Tongue (tissue), 2 donors: Measurements from ENCODE around the gene MRGPRX3. TPM values are rescaled to one million over a fixed set of nuclear protein-coding genes. Genes with fewer than 3 reads are reported as not detected.
"Not testable (repeated sequence)": the region's sequence is repeated elsewhere in the genome, so short reads cannot be mapped to it uniquely, and the experiment has no call there.

Source experiments
- DNase-seq: peaks from one replicate; pipeline ENCODE4 v3.0.0-alpha.2; 2015
- total RNA-seq: library from RNA; depleted of rRNA; stranded (reverse); fragments of >200 nt; gene quantifications from one replicate; pipeline ENCODE4 v1.2.3, GENCODE V29; 2014

MRGPRX3 gene
- 0.51 TPM for total RNA-seq

DNA sequence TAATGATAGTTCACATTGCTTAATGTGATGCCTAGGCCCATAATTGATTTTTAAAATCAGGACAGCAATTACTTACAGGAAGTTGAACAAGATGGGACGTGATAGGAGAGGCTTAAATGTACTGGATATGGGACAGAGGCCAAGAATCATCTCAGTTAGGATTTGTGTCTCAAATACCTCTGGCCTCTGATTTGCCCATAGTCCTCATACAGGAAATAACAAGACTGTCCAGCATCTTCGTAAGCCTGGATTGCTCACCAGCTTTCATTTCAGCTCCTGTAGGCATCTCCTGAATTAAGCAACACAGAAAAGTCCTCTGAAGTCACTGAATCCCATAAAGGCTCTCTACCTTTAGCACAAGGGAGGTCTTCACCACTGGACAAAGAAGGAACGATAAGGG lies at the start of gene MRGPRX3:
TSS of gene MRGPRX3 (plus strand) at position 231 of the 400 bp plus-strand sequence. CDS start 4,632 bp downstream, outside the sequence.
- no peak for DNase-seq

DNA sequence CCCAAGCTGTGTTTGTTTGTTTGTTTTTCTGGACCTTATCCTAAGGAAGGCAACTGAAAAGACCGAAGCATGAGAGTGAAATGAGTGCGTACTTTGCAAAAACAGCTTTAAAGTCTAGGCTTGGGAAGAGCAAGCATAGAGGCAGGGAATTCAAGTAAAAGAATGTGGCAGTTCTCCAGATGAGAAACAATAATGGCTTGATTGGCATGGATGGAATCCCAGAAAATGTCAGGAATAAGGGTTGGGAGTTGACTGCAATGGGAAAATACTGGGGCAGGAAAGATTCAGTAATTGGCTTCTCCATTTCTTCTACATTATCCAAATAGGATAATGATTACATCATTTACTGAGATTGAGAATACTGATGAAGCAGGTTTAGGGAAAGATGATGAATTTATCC lies 44.0 kb upstream of the MRGPRX3 start:
- DNase-seq, result no peak

DNA sequence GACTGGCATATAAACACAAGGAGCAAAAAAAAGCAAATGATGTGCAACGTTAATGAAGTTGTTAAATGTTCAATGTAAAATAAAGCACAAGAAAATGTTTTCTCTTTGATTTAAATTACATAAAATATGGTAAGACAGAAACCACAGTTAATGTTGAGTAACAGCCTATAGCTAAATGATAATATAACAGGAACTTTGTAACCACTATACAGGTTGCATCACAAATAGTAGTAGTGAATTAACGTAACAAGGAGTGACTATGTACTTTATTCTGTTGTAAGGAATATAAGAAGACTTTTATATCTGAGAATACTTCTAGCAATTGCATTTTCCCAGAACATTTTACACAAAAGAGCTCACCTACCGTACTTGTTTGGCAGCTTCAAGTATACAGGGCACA lies 43.4 kb upstream of the MRGPRX3 start:
- no peak for DNase-seq

DNA sequence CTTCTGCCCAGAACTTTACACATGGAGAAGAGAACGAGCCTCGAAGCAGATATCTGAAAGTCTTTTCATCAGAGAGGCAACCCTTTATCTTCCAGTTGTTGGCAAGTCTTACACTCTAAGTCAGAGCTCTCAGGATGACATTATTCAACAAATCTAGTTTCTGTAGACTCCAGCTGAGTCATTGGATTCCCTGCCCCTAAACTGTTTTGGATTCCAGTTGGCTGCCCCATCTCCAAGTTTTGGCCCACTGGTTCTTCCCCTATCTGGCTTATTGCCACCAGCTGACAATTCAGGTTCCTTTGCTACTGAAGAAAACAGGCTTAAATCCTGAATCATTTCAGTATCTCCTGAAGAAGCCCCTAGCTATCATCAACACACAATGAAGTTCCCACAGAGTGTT lies 40.6 kb upstream of the MRGPRX3 start:
- no peak for DNase-seq

DNA sequence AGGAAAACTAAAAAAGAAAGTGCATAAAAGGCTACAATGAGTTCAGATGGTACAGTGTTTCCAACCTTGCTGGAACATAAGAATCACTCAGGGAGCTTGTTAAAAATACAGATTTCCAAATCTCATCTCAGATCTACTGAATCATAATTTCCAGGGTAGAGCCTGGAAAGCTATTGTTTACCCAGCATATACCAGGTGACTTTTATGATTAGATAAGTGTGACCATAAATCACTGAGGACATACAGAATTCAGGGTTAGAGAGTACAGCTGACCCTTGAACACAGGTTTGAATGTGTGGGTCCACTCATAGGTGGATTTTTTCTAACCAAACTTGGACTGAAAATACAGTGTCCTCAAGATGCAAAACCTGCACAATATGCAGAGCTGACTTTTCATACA lies 38.4 kb upstream of the MRGPRX3 start:
- DNase-seq, result no peak

DNA sequence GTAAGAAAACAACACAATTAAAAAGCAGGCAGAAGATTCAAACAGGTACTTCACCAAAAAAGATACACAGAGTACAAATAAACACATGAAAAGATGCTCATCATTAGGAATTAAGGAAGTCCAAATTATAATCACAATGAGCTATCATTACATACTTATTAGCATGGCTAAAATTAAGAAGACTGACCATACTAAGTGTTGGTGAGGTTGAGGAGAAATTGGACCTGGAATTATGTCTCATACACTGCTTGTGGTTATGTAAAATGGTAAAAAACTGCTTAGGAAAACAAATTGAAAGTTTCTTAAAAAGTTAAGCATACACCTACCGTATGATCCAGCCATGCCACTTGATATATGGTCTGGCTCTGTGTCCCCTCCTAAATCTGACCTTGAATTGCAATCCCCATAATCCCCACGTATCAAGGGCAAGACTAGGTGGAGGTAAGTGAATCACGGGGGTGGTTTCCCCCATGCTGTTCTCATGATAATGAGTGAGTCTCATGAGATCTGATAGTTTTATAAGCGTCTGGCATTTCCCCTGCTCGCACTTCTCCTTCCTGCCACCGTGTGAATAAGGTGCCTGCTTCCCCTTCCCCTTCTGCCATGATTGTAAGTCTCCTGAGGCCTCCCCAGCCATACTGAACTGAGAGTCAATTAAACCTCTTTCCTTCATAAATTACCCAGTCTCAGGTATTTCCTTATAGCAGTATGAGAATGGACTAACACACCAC lies 31.3 kb upstream of the MRGPRX3 start:
- DNase-seq, result no peak

DNA sequence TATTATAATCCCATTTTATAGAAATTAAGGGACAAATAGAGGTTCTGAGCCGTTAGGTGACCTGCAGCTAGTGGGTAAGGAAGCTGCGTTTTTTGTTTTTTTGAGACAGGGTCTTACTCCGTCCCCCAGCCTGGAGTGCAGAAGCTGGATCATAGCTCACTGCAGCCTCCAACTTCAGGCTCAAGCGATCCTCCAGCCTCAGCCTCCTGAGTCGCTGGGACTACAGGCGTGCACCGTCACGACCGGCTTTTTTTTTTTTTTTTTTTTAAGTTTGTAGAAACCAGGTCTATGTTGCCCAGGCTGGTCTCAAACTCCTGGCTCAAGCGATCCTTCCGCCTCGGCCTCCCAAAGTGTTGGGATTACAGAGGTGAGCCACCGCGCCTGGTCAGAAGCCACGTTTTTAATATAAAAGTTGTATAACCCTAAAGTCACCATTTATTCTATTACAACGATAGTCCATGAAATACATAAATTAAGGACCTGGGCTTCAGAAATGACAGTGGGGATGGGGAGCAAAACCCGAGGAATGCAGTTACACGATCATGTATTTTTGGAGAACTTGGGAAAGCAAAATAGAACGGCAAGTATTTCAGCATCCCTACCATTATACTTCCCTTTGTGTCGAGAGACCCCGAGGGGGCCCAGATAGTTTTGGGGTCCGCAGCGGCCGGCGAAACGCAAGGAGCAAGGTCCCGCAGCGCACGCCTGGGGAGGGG lies 27.1 kb upstream of the MRGPRX3 start:
- DNase-seq, result no peak

DNA sequence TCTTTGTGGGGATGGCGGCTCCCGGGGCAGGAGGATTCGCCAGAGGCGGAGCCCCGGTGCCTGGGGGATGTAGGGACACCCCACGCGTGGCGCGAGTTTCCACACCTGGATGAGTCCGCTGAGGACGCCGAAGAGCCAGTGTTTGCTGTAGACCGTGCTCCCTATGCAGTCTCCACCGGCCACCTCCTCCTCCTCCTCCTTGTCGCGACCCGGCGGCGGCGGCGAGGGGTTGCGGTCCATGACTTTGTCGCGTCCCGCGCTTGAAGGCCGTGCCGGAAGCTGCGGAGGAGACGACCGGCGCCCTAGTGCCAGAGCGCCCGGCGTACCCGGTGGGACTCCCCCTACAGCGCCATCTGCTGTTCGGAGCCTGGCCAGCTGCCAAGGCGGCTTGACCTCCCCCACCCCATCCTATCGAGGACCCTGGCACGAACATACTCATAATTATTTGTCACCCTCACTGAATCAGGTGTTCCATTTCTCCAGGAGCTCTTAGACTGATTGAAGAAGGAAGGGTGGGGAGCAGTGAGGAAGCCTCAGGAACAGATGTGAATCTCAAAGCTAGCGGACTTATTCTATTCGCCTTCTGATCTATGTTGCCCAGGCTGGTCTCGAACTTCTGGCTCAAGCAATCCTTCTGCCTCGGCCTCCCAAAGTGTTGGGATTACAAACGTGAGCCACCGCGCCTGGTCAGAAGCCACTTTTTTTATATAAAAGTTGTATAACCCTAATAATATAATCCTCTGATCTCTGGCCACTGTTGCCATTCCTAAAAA lies 26.4 kb upstream of the MRGPRX3 start, which contains the start of gene SAAL1:
TSS of gene SAAL1 (minus strand) at position 281 of the 773 bp plus-strand sequence. CDS start at position 240, 41 bp downstream.
- DNase-seq, result peak; percentile 92

DNA sequence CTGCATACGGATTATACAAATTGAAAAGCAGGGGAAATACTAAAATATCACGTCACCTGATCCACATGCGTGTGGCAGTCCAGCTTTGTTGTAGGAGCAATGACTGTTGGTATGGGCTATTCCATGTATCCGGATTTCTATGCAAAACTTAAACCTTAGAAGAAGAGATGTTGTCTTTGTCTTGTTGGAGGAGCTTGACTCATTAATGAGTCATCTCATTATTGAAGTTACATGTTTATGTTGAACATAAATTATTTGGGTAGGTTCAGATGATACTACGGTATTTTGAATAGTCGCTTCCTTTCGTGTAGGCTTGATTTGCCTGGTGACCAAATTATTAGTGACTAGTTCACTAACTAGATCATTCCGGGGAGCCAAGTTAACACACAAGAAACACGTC lies 25.7 kb upstream of the MRGPRX3 start:
- DNase-seq, result no peak

DNA sequence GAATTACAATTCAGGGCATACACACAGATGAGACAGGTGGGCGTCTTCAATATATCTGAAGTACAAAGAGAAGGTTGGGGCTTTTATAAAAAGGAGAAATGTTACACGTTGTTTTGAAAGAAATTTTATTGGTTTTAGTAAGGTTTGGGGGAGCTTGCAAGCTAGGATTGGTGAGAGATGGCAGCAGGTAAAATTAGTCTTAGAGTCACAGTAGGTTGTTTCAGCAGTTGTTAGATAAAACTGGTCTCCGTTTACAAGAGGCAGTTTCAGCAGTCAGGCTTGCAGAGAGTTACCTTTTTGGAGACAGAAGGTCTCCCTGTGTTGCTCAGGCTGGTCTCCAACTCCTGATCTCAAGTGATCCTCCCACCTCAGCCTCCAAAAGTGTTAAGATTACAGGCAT lies 24.1 kb upstream of the MRGPRX3 start:
- DNase-seq, result no peak

DNA sequence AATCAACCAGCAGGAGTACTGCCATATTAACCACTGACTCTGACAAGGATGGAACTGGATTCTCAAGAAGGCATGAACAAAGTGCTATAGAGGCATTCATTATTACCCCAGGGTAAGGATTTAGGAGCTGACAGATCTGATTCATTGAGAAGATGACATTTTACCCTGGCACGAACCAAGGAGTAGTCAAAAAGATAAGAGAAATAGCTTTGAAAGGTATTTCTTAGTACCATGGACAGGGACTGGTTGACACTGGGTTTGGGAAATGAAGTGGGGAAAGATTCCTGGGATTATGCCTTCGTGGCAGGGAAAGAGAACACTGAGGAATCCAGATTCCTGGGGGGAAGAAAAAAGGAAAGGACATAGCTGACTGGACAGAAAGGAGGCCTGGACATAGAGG lies 21.4 kb upstream of the MRGPRX3 start:
- no peak for DNase-seq

DNA sequence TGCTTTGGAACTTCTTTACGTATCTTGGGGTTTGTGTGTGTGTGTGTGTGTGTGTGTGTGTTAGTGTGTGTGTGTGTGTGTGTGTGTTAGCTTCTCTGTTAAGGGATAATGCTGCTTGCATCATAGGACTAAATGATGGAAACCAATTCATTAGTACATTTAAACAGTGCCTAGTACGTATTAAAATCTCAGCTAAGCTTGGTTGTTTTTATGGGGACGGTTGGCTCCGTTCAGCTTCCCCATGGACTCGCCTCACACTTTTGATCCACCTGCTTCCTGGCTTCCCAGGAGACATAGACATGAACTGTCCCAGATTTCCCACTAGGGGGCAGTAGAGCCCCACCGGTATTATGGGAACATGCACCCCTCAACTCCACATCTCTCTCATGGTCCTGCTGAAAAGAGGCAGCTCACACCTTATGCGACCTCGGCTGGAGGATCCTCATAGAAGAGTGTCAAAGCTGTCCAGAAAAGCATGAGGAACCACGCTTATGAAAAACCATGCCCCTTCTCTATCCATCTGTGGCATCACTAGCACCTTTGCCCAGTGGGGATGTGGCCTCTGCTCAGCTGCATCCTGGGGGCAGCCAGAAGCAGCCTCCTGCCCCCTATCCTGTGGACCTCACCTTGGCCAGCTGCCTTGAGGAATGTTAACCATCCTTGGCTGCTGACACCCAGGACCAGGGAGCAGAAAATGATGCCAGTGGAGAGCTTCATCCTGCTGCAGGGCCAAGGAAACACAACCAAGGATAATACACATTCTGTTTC lies 16.8 kb upstream of the MRGPRX3 start:
- peak; percentile 70 for DNase-seq

DNA sequence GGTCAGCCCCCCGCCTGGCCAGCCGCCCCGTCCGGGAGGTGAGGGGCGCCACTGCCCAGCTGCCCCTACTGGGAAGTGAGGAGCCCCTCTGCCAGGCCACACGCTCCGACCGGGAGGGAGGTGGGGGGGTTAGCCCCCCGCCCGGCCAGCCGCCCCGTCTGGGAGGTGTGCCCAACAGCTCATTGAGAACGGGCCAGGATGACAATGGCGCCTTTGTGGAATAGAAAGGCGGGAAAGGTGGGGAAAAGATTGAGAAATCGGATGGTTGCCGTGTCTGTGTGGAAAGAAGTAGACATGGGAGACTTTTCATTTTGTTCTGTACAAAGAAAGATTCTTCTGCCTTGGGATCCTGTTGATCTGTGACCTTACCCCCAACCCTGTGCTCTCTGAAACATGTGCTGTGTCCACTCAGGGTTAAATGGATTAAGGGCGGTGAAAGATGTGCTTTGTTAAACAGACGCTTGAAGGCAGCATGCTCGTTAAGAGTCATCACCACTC lies 11.0 kb upstream of the MRGPRX3 start:
- not testable (repeated sequence) for DNase-seq

DNA sequence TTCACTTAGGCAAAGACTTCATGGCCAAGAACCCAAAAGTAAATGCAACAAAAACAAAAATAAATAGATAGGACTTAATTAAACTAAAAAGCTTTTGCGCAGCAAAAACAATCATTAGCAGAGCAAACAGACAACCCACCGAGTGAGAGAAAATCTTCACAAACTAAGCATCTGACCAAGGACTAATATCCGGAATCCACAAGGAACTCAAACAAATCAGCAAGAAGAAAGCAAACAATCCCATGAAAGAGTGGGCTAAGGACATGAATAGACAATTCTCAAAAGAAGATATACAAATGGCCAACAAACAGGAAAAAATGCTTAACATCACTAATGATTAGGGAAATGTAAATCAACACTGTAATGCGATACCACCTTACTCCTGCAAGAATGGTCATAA lies 1.3 kb upstream of the MRGPRX3 start:
- DNase-seq, result not testable (repeated sequence)

DNA sequence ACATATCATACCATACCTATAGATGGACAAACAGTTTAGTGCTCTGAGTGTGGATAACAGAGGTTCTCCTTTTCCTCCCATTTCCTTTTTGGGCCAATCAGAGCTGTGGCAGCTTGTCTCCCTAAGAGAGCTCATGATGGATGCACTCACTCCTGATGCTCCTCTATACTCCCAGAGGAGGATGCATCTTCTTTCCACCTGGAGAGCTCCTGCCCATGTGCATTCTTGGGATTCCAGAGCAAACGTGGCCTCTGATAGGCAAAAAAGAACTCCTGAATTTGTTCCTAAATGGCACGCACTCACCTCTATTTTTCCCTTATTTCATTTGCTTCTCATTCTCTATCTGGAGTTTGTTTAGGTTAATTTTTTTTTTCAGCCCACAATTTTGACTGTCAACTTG lies 2.9 kb downstream of the MRGPRX3 start:
- no peak for DNase-seq

DNA sequence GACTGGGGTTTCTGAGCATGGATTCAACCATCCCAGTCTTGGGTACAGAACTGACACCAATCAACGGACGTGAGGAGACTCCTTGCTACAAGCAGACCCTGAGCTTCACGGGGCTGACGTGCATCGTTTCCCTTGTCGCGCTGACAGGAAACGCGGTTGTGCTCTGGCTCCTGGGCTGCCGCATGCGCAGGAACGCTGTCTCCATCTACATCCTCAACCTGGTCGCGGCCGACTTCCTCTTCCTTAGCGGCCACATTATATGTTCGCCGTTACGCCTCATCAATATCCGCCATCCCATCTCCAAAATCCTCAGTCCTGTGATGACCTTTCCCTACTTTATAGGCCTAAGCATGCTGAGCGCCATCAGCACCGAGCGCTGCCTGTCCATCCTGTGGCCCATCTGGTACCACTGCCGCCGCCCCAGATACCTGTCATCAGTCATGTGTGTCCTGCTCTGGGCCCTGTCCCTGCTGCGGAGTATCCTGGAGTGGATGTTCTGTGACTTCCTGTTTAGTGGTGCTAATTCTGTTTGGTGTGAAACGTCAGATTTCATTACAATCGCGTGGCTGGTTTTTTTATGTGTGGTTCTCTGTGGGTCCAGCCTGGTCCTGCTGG lies 4.9 kb downstream of the MRGPRX3 start:
- no peak for DNase-seq

DNA sequence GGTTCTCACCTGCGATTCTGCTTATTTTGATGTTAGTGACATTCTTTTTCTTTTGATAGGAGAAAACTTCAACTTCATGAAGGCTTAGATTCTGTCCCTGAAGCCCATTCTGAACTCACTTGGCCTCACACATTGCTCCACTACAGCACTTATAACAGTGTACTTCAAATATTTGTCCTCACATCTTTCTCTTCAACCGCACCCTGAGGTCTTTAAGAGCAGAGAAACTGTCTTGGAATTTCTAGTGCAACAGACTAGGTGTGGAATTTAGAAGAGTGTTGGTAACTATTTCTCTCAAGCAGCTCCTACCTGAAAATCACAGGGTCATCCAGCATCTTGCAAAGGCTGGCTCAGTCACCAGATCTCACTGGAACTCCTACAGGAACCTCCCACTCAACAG lies 7.8 kb downstream of the MRGPRX3 start:
- DNase-seq, result no peak

DNA sequence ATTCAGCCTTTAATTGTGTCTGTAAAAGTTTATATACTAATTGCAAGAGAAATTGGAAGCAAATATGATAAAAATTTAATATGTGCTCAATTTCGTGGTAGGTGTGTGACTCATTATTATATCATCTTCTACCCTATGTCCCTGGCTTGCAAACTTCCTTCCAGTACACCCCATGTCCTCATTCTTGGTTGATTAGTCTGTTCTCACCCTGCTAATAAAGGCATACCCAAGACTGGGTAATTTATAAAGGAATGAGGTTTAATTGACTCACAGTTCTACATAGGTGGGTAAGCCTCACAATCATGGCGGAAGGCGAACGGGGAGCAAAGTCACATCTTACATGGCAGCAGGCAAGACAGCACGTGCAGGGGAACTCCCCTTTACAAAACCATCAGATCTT lies 11.9 kb downstream of the MRGPRX3 start:
- DNase-seq, result no peak

DNA sequence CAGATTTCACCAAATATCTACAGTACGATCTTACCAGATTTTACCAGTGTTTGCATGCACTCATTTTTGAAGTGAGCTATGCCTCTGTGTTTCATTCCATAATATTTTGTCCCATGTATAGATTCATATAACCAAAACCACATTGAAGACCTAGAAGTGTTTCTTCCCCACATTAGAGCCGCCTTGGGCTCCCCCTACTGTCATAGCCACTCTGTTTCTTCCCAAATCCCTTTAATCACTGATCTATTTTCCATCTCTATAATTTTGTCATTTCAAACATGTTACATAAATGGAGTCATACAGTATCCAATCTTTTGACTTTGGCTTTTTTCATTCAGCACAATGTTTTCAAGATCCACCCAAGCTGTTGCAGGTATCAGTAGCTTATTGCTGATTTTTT lies 12.7 kb downstream of the MRGPRX3 start:
- no peak for DNase-seq

DNA sequence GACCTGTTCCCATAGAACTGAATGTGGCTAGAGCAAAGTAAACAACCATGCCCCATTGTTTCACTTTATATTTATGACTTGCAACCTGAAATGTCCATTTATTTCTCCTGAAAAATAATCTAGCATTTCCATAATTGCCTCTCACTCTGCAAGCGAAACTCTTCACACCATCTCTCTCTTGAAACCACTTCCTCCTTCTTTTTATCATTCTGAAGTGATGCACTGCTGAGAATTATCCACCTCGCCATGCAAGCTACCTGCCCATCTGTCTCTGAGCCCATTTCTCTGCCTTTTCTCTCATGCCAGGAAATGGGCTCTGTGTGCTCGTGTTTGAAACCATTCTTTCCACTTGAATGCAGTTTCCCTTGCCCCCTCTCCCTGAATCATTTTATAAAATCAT lies 13.5 kb downstream of the MRGPRX3 start:
- no peak for DNase-seq

DNA sequence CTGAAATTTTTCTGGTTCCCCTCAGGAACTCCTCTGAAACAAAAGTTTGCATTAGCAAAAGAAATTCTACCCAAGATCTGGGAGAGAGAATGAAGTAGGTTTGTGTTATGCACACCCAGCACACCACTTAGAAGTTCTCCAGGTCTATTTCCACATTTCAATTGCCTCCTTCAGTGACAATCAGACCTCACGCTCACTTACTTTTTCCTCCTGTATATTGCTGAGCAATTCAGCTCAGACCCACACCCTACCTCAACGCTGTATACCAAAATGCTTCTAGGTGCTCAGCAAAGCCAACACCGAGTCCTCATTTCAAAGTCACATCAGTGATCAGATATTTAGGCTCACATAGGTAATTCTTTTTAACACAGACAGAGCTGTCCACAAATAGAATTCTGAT lies 19.2 kb downstream of the MRGPRX3 start:
- DNase-seq, result no peak

DNA sequence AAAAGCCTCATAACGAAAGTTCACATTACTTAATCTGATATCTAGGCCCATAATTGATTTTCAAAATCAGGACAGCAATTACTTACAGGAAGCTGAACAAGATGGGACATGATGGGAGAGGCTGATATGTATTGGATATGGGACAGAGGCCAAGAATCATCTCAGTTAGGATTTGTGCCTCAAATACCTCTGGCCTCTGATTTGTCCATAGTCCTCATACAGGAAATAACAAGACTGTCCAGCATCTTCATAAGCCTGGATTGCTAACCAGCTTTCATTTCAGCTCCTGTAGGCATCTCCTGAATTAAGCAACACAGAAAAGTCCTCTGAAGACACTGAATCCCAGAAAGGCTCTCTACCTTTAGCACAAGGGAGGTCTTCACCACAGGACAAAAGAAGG lies 36.0 kb downstream of the MRGPRX3 start:
- no peak for DNase-seq
